Urinary bladder (tissue), 4 donors: ENCODE measurements around the gene TMC3. TPM values are rescaled to one million over a fixed set of nuclear protein-coding genes. Genes with fewer than 3 reads are reported as not detected.
A peak's percentile ranks its signal among the peaks of the same experiment; 100 is the strongest.
"Not testable (repeated sequence)": the region's sequence is repeated elsewhere in the genome, so short reads cannot be mapped to it uniquely, and the experiment has no call there.

Source experiments
- DNase-seq: peaks from one replicate; pipeline ENCODE4 v3.0.0-alpha.2; 2015; ENCODE audit errors: extremely low spot score
- H3K27ac ChIP-seq: one replicate; pipeline ENCODE4 v1.5.1; 2013; ENCODE audit warnings: low read depth, mild to moderate bottlenecking, moderate library complexity
- H3K36me3 ChIP-seq: one replicate; pipeline ENCODE4 v1.6.1; 2013; ENCODE audit warnings: mild to moderate bottlenecking, moderate library complexity; ENCODE audit not compliant: insufficient read depth
- H3K4me1 ChIP-seq: one replicate; pipeline ENCODE4 v1.6.1; 2013; ENCODE audit warnings: mild to moderate bottlenecking, moderate library complexity; ENCODE audit not compliant: insufficient read depth
- H3K4me3 ChIP-seq: one replicate; pipeline ENCODE4 v1.5.1; 2013; ENCODE audit warnings: low read depth, low read length
- WGBS: extraction: QIAGEN DNeasy Blood & Tissue Kit; methylation state at CpG from one replicate; pipeline ENCODE4 v1.1.7; 2013; 5-methylcytosine and 5-hydroxymethylcytosine counted together
- polyA plus RNA-seq: library from polyadenylated mRNA; stranded (reverse); fragments of 200-250 nt; gene quantifications from one replicate; pipeline ENCODE4 v1.2.3, GENCODE V29; 2013
- total RNA-seq: library from RNA; depleted of rRNA; stranded (reverse); fragments of >200 nt; gene quantifications from one replicate; pipeline ENCODE4 v1.2.3, GENCODE V29; 2014
- donor health status: healthy with polysubstance abuse.
- donor health status: healthy.

TMC3 gene
- total RNA-seq = 0.95 TPM
- 0.62 TPM for polyA plus RNA-seq

- H3K4me1 ChIP-seq = no peaks in the 10 kb centered on the region
- WGBS = 72% methylated on average over 11 of the region's 11 CpGs
- H3K27ac ChIP-seq = no peak within 1 kb of the TSS
- no peak within 1 kb of the TSS for H3K4me3 ChIP-seq
- H3K36me3 ChIP-seq = no peaks in the 10 kb centered on the region
- DNase-seq = no peak
Measured at GRCh38 chr15:81373775-81374395, at the start of gene TMC3. Gene TMC3 (minus strand): TSS chr15:81374213. CDS start chr15:81374077, 136 bp downstream.

- no peak overlapping the region for H3K4me3 ChIP-seq
- 73% methylated on average over 1 of the region's 1 CpG for WGBS
- no peaks in the 10 kb centered on the region for H3K36me3 ChIP-seq
- H3K4me1 ChIP-seq = no peaks in the 10 kb centered on the region
- H3K27ac ChIP-seq = no peak overlapping the region
- DNase-seq = no peak
Measured at GRCh38 chr15:81421461-81421860, 47.4 kb upstream of the TMC3 start.

- 64% methylated on average over 8 of the region's 8 CpGs for WGBS
- no peak overlapping the region for H3K4me3 ChIP-seq
- no peaks in the 10 kb centered on the region for H3K4me1 ChIP-seq
- no peaks in the 10 kb centered on the region for H3K36me3 ChIP-seq
- no peak for DNase-seq
- H3K27ac ChIP-seq = no peak overlapping the region
Measured at GRCh38 chr15:81419332-81419943, 45.4 kb upstream of the TMC3 start.

- Histone ChIP-seq H3K4me3 (no peak overlapping the region), H3K36me3 (no peaks in the 10 kb centered on the region), H3K27ac (no peak overlapping the region), H3K4me1 (no peaks in the 10 kb centered on the region)
- WGBS = 73% methylated on average over 5 of the region's 5 CpGs
- no peak for DNase-seq
Measured at GRCh38 chr15:81418891-81419290, 44.9 kb upstream of the TMC3 start.

- no peaks in the 10 kb centered on the region for H3K4me1 ChIP-seq
- WGBS = 59% methylated on average over 7 of the region's 7 CpGs
- H3K4me3 ChIP-seq = no peak overlapping the region
- H3K27ac ChIP-seq = no peak overlapping the region
- no peaks in the 10 kb centered on the region for H3K36me3 ChIP-seq
- DNase-seq = no peak
Measured at GRCh38 chr15:81418444-81418843, 44.4 kb upstream of the TMC3 start.

GRCh38 chr15:81414274-81414968 lies 40.4 kb upstream of the TMC3 start:
- not testable (repeated sequence) for H3K27ac ChIP-seq, H3K4me1 ChIP-seq, H3K4me3 ChIP-seq, DNase-seq, H3K36me3 ChIP-seq
- WGBS = 75% methylated on average over 12 of the region's 12 CpGs

GRCh38 chr15:81413851-81414250 lies 39.8 kb upstream of the TMC3 start:
- 97% methylated on average over 32 of the region's 32 CpGs for WGBS
- DNase-seq = no peak

GRCh38 chr15:81411969-81412633 lies 38.1 kb upstream of the TMC3 start:
- Histone ChIP-seq H3K36me3 (no peaks in the 10 kb centered on the region), H3K4me3 (no peak overlapping the region), H3K27ac (no peak overlapping the region), H3K4me1 (no peaks in the 10 kb centered on the region)
- no peak for DNase-seq
- 51% methylated on average over 5 of the region's 5 CpGs for WGBS

More at GRCh38 chr15:81413851-81414250, 39.8 kb upstream of the TMC3 start:
- Histone ChIP-seq H3K4me3 (no peak overlapping the region), H3K36me3 (no peaks in the 10 kb centered on the region), H3K4me1 (no peaks in the 10 kb centered on the region), H3K27ac (no peak overlapping the region)

- Histone ChIP-seq H3K4me3 (no peak overlapping the region), H3K4me1 (no peaks in the 10 kb centered on the region), H3K36me3 (no peaks in the 10 kb centered on the region), H3K27ac (no peak overlapping the region)
- WGBS = 81% methylated on average over 2 of the region's 2 CpGs
- DNase-seq = no peak
Measured at GRCh38 chr15:81411051-81411450, 37.0 kb upstream of the TMC3 start.

- H3K4me1 ChIP-seq = no peaks in the 10 kb centered on the region
- H3K27ac ChIP-seq = no peak overlapping the region
- DNase-seq = peak; percentile 83
- no peaks in the 10 kb centered on the region for H3K36me3 ChIP-seq
- H3K4me3 ChIP-seq = no peak overlapping the region
- under 1% methylated on average over 4 of the region's 4 CpGs for WGBS
Measured at GRCh38 chr15:81410318-81410753, 36.3 kb upstream of the TMC3 start.

GRCh38 chr15:81407718-81408117 lies 33.7 kb upstream of the TMC3 start:
- H3K4me3 ChIP-seq = no peak overlapping the region
- no peak for DNase-seq
- H3K4me1 ChIP-seq = no peaks in the 10 kb centered on the region
- no peak overlapping the region for H3K27ac ChIP-seq
- 60% methylated on average over 10 of the region's 10 CpGs for WGBS
- no peaks in the 10 kb centered on the region for H3K36me3 ChIP-seq

- Histone ChIP-seq H3K36me3 (no peaks in the 10 kb centered on the region), H3K27ac (no peak overlapping the region), H3K4me3 (no peak overlapping the region), H3K4me1 (no peaks in the 10 kb centered on the region)
- no peak for DNase-seq
- 58% methylated on average over 1 of the region's 1 CpG for WGBS
Measured at GRCh38 chr15:81407176-81407575, 33.2 kb upstream of the TMC3 start.

GRCh38 chr15:81400640-81401236 lies 26.7 kb upstream of the TMC3 start:
- DNase-seq = no peak
- 33% methylated on average over 6 of the region's 6 CpGs for WGBS
- Histone ChIP-seq H3K36me3 (no peaks in the 10 kb centered on the region), H3K27ac (no peak overlapping the region), H3K4me3 (no peak overlapping the region), H3K4me1 (no peaks in the 10 kb centered on the region)
